ENCODE measurements around the gene DCTN2. TPM values are rescaled to one million over a fixed set of nuclear protein-coding genes. Genes with fewer than 3 reads are reported as not detected.
"Not testable (repeated sequence)": the region's sequence is repeated elsewhere in the genome, so short reads cannot be mapped to it uniquely, and the experiment has no call there.

The DCTN2 gene
- polyA plus RNA-seq, 1 donor from 2014 or later: 369 TPM

DNA sequence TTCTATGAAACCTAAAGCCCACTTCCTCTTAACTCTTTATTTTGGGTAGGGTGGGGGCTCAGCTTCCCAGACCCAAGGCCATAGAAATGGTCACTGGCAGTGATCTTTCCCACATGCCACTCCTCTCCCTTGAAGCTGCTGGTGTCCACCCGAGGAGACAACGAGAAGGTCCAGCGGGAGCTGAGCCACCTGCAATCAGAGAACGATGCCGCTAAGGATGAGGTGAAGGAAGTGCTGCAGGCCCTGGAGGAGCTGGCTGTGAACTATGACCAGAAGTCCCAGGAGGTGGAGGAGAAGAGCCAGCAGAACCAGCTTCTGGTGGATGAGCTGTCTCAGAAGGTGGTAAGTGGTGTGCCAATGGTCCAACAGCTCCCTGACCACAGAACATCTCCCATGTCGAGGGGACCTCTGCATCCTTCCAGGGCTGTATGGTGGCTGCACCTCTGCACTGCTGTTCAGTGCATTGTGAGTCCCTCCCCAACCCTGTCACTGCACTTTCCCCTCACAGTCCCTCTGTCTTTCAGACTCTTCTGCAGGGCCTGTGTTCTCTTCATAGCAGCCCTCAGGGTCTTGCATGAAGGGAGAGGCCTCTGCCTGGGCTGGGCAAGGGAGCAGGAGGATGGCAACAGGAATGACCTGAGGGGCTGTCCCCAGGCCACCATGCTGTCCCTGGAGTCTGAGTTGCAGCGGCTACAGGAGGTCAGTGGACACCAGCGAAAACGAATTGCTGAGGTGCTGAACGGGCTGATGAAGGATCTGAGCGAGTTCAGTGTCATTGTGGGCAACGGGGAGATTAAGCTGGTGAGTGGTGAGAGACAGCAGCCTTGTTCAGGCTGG is 25.2 kb upstream of the DCTN2 start:
- H2AFZ ChIP-seq (ENCODE audit: low read depth, low read length): no peak overlapping the region
- H3F3A ChIP-seq (ENCODE audit: insufficient read depth, low read length, poor library complexity, severe bottlenecking): no peaks in the 10 kb centered on the region
- no peaks in the 10 kb centered on the region for H3K9me3 ChIP-seq (ENCODE audit: low read length)
- no peak overlapping the region for H3K9ac ChIP-seq (ENCODE audit: low read length)
- H3K79me2 ChIP-seq (replicated peaks; ENCODE audit: insufficient read depth, low read length): no peaks in the 10 kb centered on the region
- TF ChIP-seq RAD21 (conservative IDR thresholded peaks at IDR 0.05) (no peak), TAF1 (IDR thresholded peaks at IDR 0.05; ENCODE audit: low read depth) (no peak), POLR2AphosphoS5 (IDR thresholded peaks at IDR 0.05) (no peak), EZH2 (IDR thresholded peaks at IDR 0.05; ENCODE audit: borderline replicate concordance, insufficient read depth, low read length, poor library complexity, severe bottlenecking) (no peak), EP300 (conservative IDR thresholded peaks at IDR 0.05; ENCODE audit: poor library complexity, severe bottlenecking) (no peak), MXI1 (conservative IDR thresholded peaks at IDR 0.05; ENCODE audit: poor library complexity, severe bottlenecking) (no peak), SMC3 (conservative IDR thresholded peaks at IDR 0.05; ENCODE audit: poor library complexity) (no peak)
- TF ChIP-seq, protein P1, sequence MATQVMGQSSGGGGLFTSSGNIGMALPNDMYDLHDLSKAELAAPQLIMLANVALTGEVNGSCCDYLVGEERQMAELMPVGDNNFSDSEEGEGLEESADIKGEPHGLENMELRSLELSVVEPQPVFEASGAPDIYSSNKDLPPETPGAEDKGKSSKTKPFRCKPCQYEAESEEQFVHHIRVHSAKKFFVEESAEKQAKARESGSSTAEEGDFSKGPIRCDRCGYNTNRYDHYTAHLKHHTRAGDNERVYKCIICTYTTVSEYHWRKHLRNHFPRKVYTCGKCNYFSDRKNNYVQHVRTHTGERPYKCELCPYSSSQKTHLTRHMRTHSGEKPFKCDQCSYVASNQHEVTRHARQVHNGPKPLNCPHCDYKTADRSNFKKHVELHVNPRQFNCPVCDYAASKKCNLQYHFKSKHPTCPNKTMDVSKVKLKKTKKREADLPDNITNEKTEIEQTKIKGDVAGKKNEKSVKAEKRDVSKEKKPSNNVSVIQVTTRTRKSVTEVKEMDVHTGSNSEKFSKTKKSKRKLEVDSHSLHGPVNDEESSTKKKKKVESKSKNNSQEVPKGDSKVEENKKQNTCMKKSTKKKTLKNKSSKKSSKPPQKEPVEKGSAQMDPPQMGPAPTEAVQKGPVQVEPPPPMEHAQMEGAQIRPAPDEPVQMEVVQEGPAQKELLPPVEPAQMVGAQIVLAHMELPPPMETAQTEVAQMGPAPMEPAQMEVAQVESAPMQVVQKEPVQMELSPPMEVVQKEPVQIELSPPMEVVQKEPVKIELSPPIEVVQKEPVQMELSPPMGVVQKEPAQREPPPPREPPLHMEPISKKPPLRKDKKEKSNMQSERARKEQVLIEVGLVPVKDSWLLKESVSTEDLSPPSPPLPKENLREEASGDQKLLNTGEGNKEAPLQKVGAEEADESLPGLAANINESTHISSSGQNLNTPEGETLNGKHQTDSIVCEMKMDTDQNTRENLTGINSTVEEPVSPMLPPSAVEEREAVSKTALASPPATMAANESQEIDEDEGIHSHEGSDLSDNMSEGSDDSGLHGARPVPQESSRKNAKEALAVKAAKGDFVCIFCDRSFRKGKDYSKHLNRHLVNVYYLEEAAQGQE (IDR thresholded peaks at IDR 0.05; ENCODE audit: borderline replicate concordance): no peak
- TF ChIP-seq, protein P2, sequence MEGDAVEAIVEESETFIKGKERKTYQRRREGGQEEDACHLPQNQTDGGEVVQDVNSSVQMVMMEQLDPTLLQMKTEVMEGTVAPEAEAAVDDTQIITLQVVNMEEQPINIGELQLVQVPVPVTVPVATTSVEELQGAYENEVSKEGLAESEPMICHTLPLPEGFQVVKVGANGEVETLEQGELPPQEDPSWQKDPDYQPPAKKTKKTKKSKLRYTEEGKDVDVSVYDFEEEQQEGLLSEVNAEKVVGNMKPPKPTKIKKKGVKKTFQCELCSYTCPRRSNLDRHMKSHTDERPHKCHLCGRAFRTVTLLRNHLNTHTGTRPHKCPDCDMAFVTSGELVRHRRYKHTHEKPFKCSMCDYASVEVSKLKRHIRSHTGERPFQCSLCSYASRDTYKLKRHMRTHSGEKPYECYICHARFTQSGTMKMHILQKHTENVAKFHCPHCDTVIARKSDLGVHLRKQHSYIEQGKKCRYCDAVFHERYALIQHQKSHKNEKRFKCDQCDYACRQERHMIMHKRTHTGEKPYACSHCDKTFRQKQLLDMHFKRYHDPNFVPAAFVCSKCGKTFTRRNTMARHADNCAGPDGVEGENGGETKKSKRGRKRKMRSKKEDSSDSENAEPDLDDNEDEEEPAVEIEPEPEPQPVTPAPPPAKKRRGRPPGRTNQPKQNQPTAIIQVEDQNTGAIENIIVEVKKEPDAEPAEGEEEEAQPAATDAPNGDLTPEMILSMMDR (IDR thresholded peaks at IDR 0.05; ENCODE audit: poor library complexity, severe bottlenecking): no peak
- no peak overlapping the region for H3K4me2 ChIP-seq (ENCODE audit: low read length)
- no peaks in the 10 kb centered on the region for H4K20me1 ChIP-seq (ENCODE audit: insufficient read depth)
- no peaks in the 10 kb centered on the region for H3K9me2 ChIP-seq (ENCODE audit: insufficient read depth, low read length)
- no peaks in the 10 kb centered on the region for H3K27me3 ChIP-seq (ENCODE audit: insufficient read depth, low read depth, low read length)
- no peak overlapping the region for H3K27ac ChIP-seq (ENCODE audit: low read length)
- peaks cover 15% of the 10 kb centered on the region for H3K36me3 ChIP-seq (ENCODE audit: insufficient read depth, low read length)
- no peak overlapping the region for H3K4me3 ChIP-seq (ENCODE audit: low read length)

DNA sequence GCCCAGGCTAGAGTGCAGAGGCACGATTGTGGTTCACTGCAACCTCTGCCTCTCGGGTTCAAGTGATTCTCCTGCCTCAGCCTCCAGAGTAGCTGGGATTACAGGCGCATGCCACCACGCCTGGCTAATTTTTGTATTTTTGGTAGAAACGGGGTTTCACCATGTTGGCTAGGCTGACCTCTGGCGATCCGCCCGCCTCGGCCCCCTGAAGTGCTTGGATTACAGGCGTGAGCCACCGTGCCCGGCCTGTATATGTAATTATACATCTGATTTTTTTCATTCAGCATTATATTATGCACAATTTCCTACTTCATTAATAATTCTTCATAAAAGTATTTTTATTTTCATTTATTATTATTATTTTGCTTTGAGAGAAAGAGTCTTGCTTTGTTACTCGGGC is 23.4 kb upstream of the DCTN2 start:
- H2AFZ ChIP-seq (ENCODE audit: low read depth, low read length); H4K20me1 ChIP-seq (ENCODE audit: insufficient read depth); H3K27me3 ChIP-seq (ENCODE audit: insufficient read depth, low read depth, low read length); H3K9ac ChIP-seq (ENCODE audit: low read length); H3K9me2 ChIP-seq (ENCODE audit: insufficient read depth, low read length); H3K79me2 ChIP-seq (replicated peaks; ENCODE audit: insufficient read depth, low read length); H3K9me3 ChIP-seq (ENCODE audit: low read length); H3K4me3 ChIP-seq (ENCODE audit: low read length); H3F3A ChIP-seq (ENCODE audit: insufficient read depth, low read length, poor library complexity, severe bottlenecking); H3K4me2 ChIP-seq (ENCODE audit: low read length); H3K27ac ChIP-seq (ENCODE audit: low read length); H3K36me3 ChIP-seq (ENCODE audit: insufficient read depth, low read length): not testable (repeated sequence)

Data from neural cell (in vitro differentiated cells).